Retinal pigment epithelial cell (primary cell): Measurements from ENCODE around the gene TLCD3B.
"Not testable (repeated sequence)": the region's sequence is repeated elsewhere in the genome, so short reads cannot be mapped to it uniquely, and the experiment has no call there.

Experiments
- DNase-seq: peaks from one replicate; pipeline ENCODE4 v3.0.0-alpha.2; 2010; ENCODE audit warnings: low read depth
- H3K4me3 ChIP-seq: 2 replicates; pipeline ENCODE4 v1.5.1; 2011; ENCODE audit warnings: mild to moderate bottlenecking, low read length, control low read depth, moderate library complexity
- TF ChIP-seq, protein P1 (sequence below): conservative IDR thresholded peaks from 2 replicates; pipeline ENCODE4 v1.5.1; 2011; ENCODE audit warnings: low read depth, low read length, control low read depth, inconsistent platforms

The TLCD3B gene

GRCh38 chr16:30016555-30017276 is 14.4 kb downstream of the TLCD3B start:
- no peak overlapping the region for H3K4me3 ChIP-seq
- TF ChIP-seq, protein P1, sequence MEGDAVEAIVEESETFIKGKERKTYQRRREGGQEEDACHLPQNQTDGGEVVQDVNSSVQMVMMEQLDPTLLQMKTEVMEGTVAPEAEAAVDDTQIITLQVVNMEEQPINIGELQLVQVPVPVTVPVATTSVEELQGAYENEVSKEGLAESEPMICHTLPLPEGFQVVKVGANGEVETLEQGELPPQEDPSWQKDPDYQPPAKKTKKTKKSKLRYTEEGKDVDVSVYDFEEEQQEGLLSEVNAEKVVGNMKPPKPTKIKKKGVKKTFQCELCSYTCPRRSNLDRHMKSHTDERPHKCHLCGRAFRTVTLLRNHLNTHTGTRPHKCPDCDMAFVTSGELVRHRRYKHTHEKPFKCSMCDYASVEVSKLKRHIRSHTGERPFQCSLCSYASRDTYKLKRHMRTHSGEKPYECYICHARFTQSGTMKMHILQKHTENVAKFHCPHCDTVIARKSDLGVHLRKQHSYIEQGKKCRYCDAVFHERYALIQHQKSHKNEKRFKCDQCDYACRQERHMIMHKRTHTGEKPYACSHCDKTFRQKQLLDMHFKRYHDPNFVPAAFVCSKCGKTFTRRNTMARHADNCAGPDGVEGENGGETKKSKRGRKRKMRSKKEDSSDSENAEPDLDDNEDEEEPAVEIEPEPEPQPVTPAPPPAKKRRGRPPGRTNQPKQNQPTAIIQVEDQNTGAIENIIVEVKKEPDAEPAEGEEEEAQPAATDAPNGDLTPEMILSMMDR: no peak
- DNase-seq: no peak

DNA sequence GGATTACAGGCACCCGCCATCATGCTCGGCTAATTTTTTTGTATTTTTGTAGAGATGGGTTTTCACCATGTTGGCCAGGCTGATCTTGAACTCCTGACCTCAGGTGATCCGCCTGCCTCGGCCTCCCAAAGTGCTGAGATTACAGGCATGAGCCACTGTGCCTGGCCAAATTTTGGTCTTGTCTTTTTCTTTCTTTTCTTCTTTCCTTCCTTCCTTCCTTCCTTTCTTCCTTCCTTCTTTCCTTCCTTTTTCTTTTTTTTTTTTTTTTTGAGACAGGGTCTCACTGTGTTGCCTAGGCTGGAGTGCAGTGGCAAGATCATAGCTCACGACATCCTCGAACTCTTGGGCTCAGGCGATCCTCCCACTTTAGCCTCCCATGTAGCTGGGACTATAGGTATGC is 15.6 kb downstream of the TLCD3B start:
- DNase-seq, H3K4me3 ChIP-seq: not testable (repeated sequence)

- not testable (repeated sequence) for DNase-seq, H3K4me3 ChIP-seq
Measured at GRCh38 chr16:30012598-30012997, 18.5 kb downstream of the TLCD3B start.

GRCh38 chr16:30011714-30012504 is 19.2 kb downstream of the TLCD3B start:
- no peak overlapping the region for H3K4me3 ChIP-seq
- no peak for DNase-seq
- TF ChIP-seq, protein P1: no peak

DNA sequence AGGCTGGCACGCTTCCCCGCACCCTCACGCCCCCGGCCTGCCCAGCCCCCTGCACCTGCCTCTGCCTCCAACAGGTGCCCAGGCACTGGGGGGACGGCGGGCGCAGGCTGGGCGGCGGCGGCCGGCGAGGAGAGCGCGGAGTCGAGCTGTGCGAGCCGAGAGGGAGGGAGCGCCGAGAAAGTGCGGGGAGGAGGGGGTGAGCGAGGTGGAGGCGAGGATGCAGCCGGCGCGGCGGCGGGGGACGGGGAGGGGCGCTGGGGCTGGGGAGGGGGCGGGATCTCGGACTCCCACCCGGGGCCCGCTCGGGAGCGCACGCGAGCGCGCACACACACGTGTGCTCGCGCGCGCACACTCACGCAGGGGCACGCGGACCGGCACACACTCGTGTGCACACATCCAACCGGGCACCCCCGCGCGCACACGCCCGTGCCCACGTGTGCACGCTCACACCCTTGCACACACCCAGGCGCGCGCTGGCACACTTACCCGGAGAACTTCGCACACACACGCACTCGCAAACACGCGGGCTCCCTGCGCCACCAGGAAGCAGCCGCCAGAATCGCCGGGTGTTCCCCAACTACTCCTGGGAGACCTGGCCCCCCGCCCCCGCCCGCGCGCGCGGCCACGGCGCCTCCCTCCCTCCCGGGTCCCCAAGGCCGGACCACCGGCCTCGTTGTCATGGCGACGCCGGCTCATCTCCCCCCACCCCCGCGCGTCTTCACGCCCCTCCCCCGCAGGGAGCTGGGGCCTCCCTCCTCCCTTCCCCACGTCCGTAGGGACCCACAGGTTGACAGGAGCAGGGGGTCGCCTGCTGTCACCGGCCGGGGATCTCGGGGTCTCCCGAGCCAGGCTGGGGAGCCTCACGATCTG is 20.0 kb downstream of the TLCD3B start, which contains the start of gene DOC2A:
Gene DOC2A (minus strand): TSS at position 184 of the 870 bp plus-strand sequence. CDS start 805 bp downstream, outside the sequence.
- TF ChIP-seq, protein P1: no peak
- H3K4me3 ChIP-seq: peak within 1 kb of the TSS; percentile 38
- DNase-seq: no peak

DNA sequence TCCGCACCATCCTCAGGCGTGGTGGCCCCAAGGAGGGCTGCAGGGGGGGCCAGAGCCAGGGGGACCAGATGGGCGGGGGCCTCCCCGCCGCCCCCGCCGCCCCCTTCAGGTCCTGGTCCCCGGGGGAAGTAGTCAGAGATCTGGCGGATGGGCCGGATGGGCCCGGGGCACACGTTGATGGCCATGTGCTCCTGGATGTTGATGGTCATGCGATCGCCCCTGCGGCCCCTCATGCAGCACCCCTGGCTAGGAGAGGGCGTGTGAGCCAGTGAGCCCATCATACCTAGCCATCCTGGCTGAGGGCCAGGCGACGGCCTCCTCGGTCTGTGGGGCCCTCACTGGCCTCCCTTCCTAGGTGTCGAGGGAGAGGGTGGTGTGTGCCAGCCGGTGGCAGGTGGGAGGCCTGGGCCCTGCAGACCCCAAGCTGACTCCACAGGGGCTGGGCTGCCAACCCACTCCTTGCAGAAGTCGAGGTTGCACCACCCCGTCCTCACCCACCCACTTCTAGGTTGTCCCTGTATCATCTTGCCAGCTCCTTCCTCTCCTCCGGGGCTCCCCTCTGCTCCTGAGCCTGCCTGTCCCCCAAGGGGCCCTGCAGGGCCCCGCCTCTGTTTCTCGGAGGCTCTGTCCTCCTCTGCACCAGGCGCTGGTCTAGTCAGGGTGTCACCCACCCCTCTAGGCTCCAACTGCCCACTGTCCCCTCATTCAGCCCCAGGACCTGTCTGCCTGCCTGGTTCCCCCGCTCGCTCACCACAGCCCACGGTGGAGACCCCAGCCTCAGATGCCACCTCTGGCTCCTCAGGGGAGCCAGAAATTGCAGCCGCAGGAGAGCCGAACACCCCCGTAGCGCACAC is 20.9 kb downstream of the TLCD3B start:
- TF ChIP-seq, protein P1: no peak
- DNase-seq: no peak
- peak overlapping the region; percentile 10 for H3K4me3 ChIP-seq

DNA sequence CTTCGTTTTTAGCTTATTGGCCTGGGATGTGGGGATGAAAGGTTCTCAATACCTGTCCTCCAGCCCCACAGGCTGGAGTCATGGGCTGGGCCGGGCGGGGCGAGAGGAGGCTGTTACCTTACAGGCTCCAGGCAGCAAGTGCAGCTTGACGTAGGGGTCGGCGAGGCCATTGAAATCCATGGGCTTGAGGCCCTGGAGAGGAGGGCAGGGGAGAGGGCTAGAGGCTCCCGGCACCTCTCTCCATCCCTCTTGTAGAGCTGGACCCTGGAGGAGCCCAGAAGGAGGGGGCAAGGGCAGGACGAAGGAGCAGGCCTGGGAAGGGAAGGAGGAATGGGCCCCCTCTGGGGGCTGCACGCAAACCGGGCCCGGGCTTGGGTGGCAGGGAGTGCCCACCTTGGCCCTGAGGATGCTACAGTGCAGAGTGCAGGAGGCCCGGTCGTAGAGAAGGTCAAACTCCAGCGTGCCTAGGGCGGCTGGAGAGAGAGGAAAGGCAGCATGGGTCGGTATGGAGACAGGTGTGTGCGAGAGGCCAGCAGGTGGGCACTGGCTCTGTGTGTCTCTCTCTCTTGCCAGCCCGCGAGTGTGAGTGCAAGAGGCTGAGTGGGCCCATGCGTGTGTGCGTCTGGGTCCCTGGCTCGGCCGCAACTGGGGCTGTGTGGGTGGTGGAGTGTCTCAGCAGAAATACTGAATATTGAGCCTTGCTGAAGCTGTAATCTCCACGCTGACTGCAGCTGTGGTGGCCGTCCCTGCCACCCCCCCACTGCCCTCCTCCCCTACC is 21.8 kb downstream of the TLCD3B start:
- TF ChIP-seq, protein P1: no peak
- H3K4me3 ChIP-seq: no peak overlapping the region
- no peak for DNase-seq
